Activated CD8-positive, alpha-beta memory T cell treated with anti-CD3 and anti-CD28 coated beads, Interleukin-2, amount 50 U/mL, for 4 hours (primary cell): ENCODE measurements around the gene BRIP1.
"Not testable (repeated sequence)": the region's sequence is repeated elsewhere in the genome, so short reads cannot be mapped to it uniquely, and the experiment has no call there.

Source experiments
- DNase-seq: peaks from one replicate; pipeline ENCODE4 v3.0.0-alpha.2; 2020

Gene BRIP1

GRCh38 chr17:61686113-61686512, 177.2 kb downstream of the BRIP1 start:
- no peak for DNase-seq

GRCh38 chr17:61684818-61685217, 178.5 kb downstream of the BRIP1 start:
- no peak for DNase-seq

GRCh38 chr17:61684172-61684571, 179.2 kb downstream of the BRIP1 start:
- DNase-seq: no peak

DNA sequence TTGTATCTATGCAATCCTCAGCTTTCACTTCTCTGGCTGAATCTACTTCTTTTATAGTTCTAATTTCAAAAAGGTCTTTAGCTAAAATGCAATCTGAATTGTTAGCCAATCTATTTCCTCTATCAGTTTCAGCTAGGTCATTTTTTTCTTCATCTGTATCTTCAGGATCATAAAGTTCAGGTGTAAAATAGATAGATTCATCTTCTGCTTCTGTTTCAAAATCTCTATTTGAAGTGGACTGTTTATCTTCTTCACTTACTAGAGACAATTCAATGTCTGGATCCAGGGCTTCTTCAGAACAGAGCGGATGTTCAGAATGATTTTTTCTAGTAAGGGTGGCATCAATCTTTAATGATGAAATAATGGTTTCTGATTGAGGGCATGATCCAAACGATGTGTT, 179.9 kb downstream of the BRIP1 start:
- no peak for DNase-seq

- DNase-seq: no peak
These were observed 182.4 kb downstream of the BRIP1 start for GRCh38 chr17:61680921-61681320.

DNA sequence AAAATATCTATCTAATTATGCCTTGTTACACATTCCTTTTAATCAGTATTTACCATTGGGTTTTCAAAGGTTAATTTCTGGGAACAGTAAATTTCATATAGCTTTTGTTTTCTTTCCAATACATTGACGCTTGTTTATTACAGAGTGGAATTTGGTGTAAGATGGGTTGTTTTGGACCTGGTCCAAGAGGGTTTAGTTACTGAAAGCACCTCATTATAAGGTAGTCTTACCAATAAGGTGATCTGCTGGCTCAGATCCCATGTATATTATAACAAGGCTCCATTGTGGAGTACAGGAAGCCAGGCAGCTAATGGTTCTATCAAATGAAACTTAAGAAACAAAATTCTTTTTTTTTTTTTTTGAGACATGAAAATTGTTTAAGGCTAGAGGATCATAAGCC, 185.0 kb downstream of the BRIP1 start:
- no peak for DNase-seq

GRCh38 chr17:61677150-61677811, 186.0 kb downstream of the BRIP1 start:
- not testable (repeated sequence) for DNase-seq

- not testable (repeated sequence) for DNase-seq
These were observed 186.8 kb downstream of the BRIP1 start for GRCh38 chr17:61676522-61676921.

DNA sequence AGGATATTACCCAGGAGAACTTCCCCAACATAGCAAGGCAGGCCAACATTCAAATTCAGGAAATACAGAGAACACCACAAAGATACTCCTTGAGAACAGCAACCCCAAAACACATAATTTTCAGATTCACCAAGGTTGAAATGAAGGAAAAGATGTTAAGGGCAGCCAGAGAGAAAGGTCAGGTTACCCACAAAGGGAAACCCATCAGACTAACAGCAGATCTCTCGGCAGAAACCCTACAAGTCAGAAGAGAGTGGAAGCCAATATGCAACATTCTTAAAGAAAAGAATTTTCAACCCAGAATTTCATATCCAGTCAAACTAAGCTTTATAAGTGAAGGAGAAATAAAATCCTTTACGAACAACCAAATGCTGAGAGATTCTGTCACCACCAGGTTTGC, 188.7 kb downstream of the BRIP1 start:
- not testable (repeated sequence) for DNase-seq

GRCh38 chr17:61673019-61673897, 190.1 kb downstream of the BRIP1 start:
- DNase-seq: not testable (repeated sequence)

DNA sequence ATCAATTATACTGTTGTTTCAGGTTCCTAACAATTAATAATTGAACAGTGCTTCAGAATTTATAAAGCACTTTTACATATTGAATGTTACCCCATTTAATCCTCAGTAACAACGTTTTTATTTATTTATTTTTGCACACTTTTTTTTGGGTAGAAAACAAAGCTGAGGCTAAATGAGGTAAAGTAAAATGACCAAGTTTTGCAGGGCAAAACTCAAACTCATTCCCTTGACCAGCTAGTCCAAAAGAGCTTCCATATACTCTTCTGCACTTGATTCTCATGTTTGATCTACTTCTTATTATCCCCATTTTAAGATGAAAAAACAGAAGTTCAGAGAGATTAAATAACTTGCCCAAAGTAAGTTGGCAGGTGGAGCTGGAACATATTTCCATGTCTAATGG, 191.2 kb downstream of the BRIP1 start:
- no peak for DNase-seq

DNA sequence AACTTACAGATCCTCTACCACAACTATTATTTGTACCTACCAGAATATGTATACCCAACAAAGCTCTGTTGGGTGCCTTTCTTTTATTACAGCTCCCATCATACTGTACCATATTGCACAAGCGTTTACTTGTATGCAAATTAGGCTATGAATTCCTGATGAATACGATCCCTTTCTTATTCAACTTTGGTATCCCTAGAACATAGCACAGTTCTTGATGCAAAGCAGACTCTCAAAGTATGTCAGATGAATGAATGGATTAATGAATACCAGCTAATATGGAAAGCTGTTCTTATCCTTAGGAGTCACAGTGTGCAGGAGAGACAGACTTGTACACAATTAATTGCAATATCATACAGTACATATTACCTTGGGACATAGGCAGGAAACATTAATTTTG, 192.6 kb downstream of the BRIP1 start:
- no peak for DNase-seq

DNA sequence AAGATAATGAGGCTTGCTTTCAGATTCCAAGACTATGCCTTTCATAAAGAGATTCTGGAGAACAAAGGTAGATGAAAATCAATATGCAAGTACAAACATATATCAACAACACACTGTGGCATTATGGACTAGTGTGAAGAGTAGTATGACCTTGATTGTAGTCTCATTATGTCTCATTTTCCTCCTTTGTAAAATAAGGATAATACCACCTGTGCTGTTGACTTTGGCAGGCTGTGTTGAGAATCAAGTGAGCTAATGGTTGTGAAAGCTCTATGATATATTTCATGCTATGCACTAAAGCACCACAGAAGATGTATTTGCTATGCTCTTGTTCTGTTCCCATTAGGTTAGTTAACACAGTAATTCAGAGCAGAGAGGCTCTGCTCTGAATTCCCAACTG, 193.8 kb downstream of the BRIP1 start:
- no peak for DNase-seq

- no peak for DNase-seq
These were observed 194.8 kb downstream of the BRIP1 start for GRCh38 chr17:61668486-61668885.

DNA sequence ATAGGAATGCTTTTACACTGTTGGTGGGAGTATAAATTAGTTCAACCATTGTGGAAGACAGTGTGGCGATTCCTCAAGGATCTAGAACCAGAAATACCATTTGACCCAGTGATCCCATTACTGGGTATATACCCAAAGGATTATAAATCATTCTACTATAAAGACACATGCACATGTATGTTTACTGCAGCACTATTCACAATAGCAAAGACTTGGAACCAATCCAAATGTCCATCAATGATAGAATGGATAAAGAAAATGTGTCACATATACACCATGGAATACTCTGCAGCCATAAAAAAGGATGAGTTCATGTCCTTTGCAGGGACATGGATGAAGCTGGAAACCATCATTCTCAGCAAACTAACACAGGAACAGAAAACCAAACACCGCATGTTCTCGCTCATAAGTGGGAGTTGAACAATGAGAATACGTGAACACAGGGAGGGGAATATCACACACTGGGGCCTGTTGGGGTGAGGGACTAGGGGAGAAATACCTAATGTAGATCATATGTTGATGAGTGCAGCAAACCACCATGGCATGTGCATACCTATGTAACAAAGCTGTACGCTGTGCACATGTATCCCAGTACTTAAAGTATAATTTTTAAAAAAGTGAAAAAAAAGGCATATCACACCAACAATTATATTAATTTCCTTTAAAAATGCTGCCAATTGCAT, 196.8 kb downstream of the BRIP1 start:
- DNase-seq: not testable (repeated sequence)

GRCh38 chr17:61663310-61663709, 200.0 kb downstream of the BRIP1 start:
- no peak for DNase-seq

DNA sequence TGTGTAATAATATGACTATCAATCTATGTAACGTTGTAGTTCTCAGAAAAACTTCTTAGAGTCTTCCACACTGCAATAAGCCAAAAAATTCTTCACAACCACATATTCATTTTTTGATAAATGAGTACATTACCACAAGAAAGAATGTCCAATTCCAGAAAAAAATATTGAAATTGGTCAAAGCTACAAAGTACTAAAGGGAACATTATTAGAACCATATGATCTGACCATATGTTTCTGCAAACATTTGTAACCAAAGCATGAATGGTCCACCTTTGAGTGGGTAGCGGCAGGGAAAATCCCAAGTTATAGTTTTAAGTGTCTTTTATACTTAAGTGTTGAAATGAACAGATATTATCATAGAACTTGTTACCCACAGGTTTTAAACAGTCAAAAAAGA, 200.6 kb downstream of the BRIP1 start:
- no peak for DNase-seq

DNA sequence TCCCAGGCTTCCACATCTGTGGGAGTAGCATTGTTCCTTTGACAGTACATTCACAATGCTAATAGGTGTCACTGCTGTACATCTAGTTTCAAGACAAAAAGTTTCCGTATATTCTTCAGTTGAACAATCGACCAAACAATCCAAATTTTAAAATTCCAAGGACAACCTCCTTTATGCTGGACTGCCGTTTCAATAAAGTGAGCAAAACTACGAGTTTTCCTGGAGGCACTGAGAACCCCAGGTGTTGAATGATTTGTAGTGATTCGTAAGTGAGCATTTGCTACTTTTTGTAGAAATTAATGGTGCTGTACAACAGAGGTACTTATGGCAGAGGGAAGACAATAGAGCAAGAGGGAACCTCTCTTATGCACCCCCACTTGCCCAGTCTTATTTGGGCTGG, 201.1 kb downstream of the BRIP1 start:
- no peak for DNase-seq

GRCh38 chr17:61660746-61661485, 202.4 kb downstream of the BRIP1 start:
- no peak for DNase-seq

DNA sequence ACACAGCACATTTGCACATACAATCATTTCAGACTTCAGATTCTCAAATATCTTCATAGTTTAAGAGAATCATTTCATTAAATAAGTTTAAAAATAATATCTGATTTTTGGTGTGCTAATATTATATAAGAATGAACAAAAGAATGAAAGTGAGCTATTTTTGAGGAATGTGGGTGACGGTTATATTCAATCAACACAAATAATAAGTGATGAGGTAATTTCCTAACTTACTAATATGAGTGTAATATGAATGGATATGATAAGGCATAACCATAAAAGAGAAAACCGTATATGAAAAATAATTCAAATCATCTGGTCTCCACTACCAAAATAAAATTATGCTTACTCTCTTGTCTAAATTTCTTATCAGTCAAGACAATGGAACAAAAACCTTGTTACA, 203.9 kb downstream of the BRIP1 start:
- DNase-seq: no peak

DNA sequence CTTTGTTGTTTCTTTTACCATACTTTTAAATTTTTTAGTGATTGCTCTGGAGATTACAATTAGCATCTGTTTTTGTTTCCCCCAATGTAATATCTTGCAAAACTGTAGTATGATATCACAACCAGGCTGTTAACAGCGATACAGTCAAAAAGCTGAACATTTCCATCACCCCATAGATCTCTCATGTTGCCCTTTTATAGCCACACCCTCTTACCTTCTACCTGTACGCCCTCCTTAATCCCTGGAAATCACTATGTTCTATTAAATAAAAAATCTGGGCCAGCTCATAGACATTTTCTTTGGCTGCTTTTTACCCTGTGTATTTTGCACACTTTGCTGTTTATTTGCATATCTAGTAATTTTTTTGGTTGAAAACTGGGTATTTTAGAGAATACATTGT, 205.1 kb downstream of the BRIP1 start:
- no peak for DNase-seq

DNA sequence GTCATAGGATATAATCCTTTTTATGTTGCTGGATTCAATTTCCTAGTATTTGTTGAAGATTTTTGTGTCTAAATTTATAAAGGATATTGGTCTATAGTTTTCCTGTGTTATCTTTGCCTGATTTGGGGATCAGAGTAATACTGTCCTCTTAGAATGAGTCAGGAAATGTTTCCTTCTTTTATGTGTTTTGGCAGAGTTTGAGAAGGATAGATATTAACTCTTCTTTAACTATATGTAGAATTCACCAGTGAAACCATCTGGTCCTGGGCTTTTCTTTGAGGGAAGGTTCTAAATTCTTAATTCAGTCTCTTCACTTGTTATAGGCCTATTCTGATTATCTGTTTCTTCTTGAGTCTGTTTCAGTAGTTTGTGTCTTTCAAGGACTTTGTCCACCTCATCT, 206.0 kb downstream of the BRIP1 start:
- no peak for DNase-seq

DNA sequence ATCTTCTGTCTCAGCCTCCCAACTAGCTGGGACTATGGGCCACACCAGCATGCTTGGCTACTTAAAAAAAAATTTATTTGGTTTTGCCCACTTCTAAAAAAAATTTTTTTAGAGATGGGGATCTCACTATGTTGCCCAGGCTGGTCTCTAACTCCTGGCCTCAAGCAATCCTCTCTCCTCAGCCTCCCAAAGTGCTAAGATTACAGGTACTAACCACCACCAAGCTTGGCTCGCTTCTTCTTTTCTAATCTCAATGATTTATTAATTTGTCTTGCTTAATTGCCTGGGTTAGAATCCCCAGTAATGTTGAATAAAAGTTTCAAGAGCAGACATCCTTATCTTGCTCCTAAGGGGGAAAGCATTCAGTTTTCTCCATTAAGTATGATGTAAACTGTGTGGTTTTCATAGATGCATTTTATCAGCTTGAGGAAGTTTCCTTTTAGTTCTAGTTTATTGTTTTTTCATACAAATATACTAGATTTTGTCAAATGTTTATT, 206.6 kb downstream of the BRIP1 start:
- DNase-seq: no peak
